Panc1 (cell line): ENCODE results near the gene FREM3. TPM values are rescaled to one million over a fixed set of nuclear protein-coding genes. Genes with fewer than 3 reads are reported as not detected.

Experiments
- ATAC-seq: fragments of 200-7000 bp; cut with Tn5 transposase; 2 replicates; pipeline ENCODE4 v1.9.1; 2020; ENCODE audit warnings: mild to moderate bottlenecking, moderate library complexity
- BruUV-seq: library from RNA; stranded (reverse); fragments of 400-500 nt; replicated peaks from 2 replicates; lab custom pipeline; 2021; lab: Mats Ljungman, UMichigan
- CTCF ChIA-PET: fragments of 300-600 bp; sonication (Branson Sonifier 250); formaldehyde crosslinking; loops from one replicate; lab custom pipeline; 2022; ENCODE audit warnings: antibody characterized with exemption; lab: Charles Lee
- POLR2A ChIA-PET: fragments of 300-600 bp; sonication (Branson Sonifier 250); formaldehyde crosslinking; loops from one replicate; lab custom pipeline; 2022; ENCODE audit warnings: antibody characterized with exemption; lab: Charles Lee
- DNase-seq: peaks from one replicate; pipeline ENCODE4 v3.0.0-alpha.2; 2010; ENCODE audit warnings: low read depth, low spot score
- H3K27ac ChIP-seq: 2 replicates; pipeline ENCODE4 v1.5.1; 2011; ENCODE audit warnings: mild to moderate bottlenecking, low read length, inconsistent platforms
- H3K27me3 ChIP-seq: fragments of 200-500 bp; sonication (Bioruptor generic); 2 replicates; pipeline ENCODE4 v1.6.0; 2014; ENCODE audit warnings: low read length, inconsistent platforms; ENCODE audit not compliant: control insufficient read depth, insufficient read depth
- H3K36me3 ChIP-seq: fragments of 200-500 bp; sonication (Bioruptor generic); 2 replicates; pipeline ENCODE4 v1.5.1; 2014; ENCODE audit warnings: inconsistent platforms, mild to moderate bottlenecking, low read length, moderate library complexity; ENCODE audit not compliant: control insufficient read depth, insufficient read depth
- H3K4me1 ChIP-seq: 2 replicates; pipeline ENCODE4 v1.5.1; 2011; ENCODE audit warnings: inconsistent platforms, mild to moderate bottlenecking, low read length, moderate library complexity; ENCODE audit not compliant: control insufficient read depth, insufficient read depth
- H3K4me3 ChIP-seq, 2 experiments: 2 replicates each; pipeline ENCODE4 v1.5.1; 2011 to 2012; ENCODE audit warnings: low read depth in 2 of 2, low read length in 2 of 2, mild to moderate bottlenecking in 2 of 2, inconsistent platforms in 1 of 2, moderate library complexity in 1 of 2
- H3K9me3 ChIP-seq: fragments of 200-500 bp; sonication (Bioruptor generic); 2 replicates; pipeline ENCODE4 v1.5.1; 2014; ENCODE audit warnings: low read depth, mild to moderate bottlenecking, inconsistent platforms, low read length, moderate library complexity; ENCODE audit not compliant: control insufficient read depth, insufficient read depth
- CTCF ChIP-seq: fragments of 450-650 bp; IDR thresholded peaks from 2 replicates; pipeline ENCODE4 v1.5.1; 2017; ENCODE audit warnings: mild to moderate bottlenecking
- POLR2AphosphoS5 ChIP-seq: IDR thresholded peaks from 2 replicates; pipeline ENCODE4 v1.6.1; 2012; ENCODE audit warnings: mild to moderate bottlenecking, low read depth, low read length, moderate library complexity
- REST ChIP-seq, 2 experiments: IDR thresholded peaks; 2 replicates each; pipeline ENCODE4 v1.6.1; 2011 to 2012; ENCODE audit warnings: low read depth in 2 of 2, control low read depth in 1 of 2, low read length in 1 of 2, mild to moderate bottlenecking in 1 of 2, moderate library complexity in 1 of 2; ENCODE audit not compliant: insufficient read depth in 1 of 2
- SIN3A ChIP-seq: IDR thresholded peaks from 2 replicates; pipeline ENCODE4 v1.6.1; 2012; ENCODE audit warnings: low read depth, mild to moderate bottlenecking, low read length, moderate library complexity, borderline replicate concordance; ENCODE audit not compliant: insufficient read depth
- TCF7L2 ChIP-seq: IDR thresholded peaks from 2 replicates; pipeline ENCODE4 v1.6.1; 2011; ENCODE audit warnings: mild to moderate bottlenecking, low read depth, low read length, inconsistent platforms
- in situ Hi-C: cut with HindIII; loops from 2 replicates; pipeline ENCODE4 v1.10.0; 2016; ENCODE audit warnings: low sequenced_read_pairs, low pct_unique_long_range_greater_than_20kb
- intact Hi-C: fragments of 100-400 bp; cut with micrococcal nuclease; formaldehyde crosslinking; loops from one replicate; pipeline ENCODE4 v1.10.0; 2022; ENCODE audit not compliant: unreplicated experiment
- total RNA-seq: library from RNA; stranded (reverse); gene quantifications from one replicate; pipeline ENCODE4 v1.2.1, GENCODE V29; 2021; ENCODE audit not compliant: unreplicated experiment

FREM3 gene
- total RNA-seq, 1 experiment from 2014 or later = not detected

GRCh38 chr4:143712155-143712550 is 11.7 kb upstream of the FREM3 start:
- Histone ChIP-seq H3K4me3 (no peak overlapping the region), H3K4me1 (no peaks in the 10 kb centered on the region), H3K27ac (no peak overlapping the region), H3K36me3 (no peaks in the 10 kb centered on the region), H3K27me3 (no peaks in the 10 kb centered on the region), H3K9me3 (no peaks in the 10 kb centered on the region)
- TF ChIP-seq SIN3A = no peak
- TF ChIP-seq POLR2AphosphoS5 = no peak
- no peak for TF ChIP-seq REST (IDR thresholded peaks at IDR 0.05; ENCODE audit: insufficient read depth in 1 of 2, low read depth in 2 of 2, low read length in 1 of 2)
- no peak for TF ChIP-seq CTCF
- no peak for TF ChIP-seq TCF7L2
- intact Hi-C loops = no loop called here
- no TSS peak for BruUV-seq
- DNase-seq (no peak), ATAC-seq (no peak)
- ChIA-PET POLR2A (no interaction called here), CTCF (no interaction called here)
- in situ Hi-C loops = no loop called here

GRCh38 chr4:143711543-143712154 is 11.2 kb upstream of the FREM3 start:
- in situ Hi-C loops (no loop called here), intact Hi-C loops (no loop called here)
- TF ChIP-seq TCF7L2 = no peak
- TF ChIP-seq CTCF = no peak; the same call in 1 of the 2 replicates
- no peak for TF ChIP-seq POLR2AphosphoS5
- no peak for TF ChIP-seq SIN3A
- no peak for TF ChIP-seq REST (IDR thresholded peaks at IDR 0.05; ENCODE audit: insufficient read depth in 1 of 2, low read depth in 2 of 2, low read length in 1 of 2)
- Histone ChIP-seq H3K4me3 (no peak overlapping the region), H3K27me3 (no peaks in the 10 kb centered on the region), H3K36me3 (no peaks in the 10 kb centered on the region), H3K9me3 (no peaks in the 10 kb centered on the region), H3K27ac (no peak overlapping the region), H3K4me1 (no peaks in the 10 kb centered on the region)
- ChIA-PET POLR2A (no interaction called here), CTCF (no interaction called here)
- DNase-seq (no peak), ATAC-seq (no peak)
- no TSS peak for BruUV-seq
